Nephron (organoid): ENCODE results near the gene TWF2.
"Not testable (repeated sequence)": the region's sequence is repeated elsewhere in the genome, so short reads cannot be mapped to it uniquely, and the experiment has no call there.

ENCODE experiments used
- H3K27ac Mint-ChIP-seq, 3 experiments: 2 replicates each; pipeline ENCODE4 v1.8.0; 2020; ENCODE audit warnings: mixed read lengths in 3 of 3, mild to moderate bottlenecking in 2 of 3, moderate library complexity in 1 of 3
- H3K27me3 Mint-ChIP-seq: 2 replicates; pipeline ENCODE4 v1.8.0; 2021; ENCODE audit warnings: low read depth, mild to moderate bottlenecking, moderate library complexity, mixed read lengths
- H3K36me3 Mint-ChIP-seq: 2 replicates; pipeline ENCODE4 v1.8.0; 2020; ENCODE audit warnings: low read depth, mixed read lengths
- H3K4me1 Mint-ChIP-seq: 2 replicates; pipeline ENCODE4 v1.8.0; 2020; ENCODE audit warnings: mixed read lengths
- H3K4me3 Mint-ChIP-seq, 3 experiments: 2 replicates each; pipeline ENCODE4 v1.8.0; 2020; ENCODE audit warnings: mild to moderate bottlenecking in 3 of 3, mixed read lengths in 3 of 3, moderate library complexity in 2 of 3
- H3K9me3 Mint-ChIP-seq: 2 replicates; pipeline ENCODE4 v1.8.0; 2020; ENCODE audit warnings: mixed read lengths
- TF ChIP-seq, protein P1 (sequence below), 3 experiments: fragments of 200-600 bp; sonication (generic); IDR thresholded peaks; one replicate each; pipeline ENCODE4 v1.5.0; 2021; ENCODE audit warnings: antibody characterized with exemption in 3 of 3; ENCODE audit not compliant: unreplicated experiment in 3 of 3

The TWF2 gene

DNA sequence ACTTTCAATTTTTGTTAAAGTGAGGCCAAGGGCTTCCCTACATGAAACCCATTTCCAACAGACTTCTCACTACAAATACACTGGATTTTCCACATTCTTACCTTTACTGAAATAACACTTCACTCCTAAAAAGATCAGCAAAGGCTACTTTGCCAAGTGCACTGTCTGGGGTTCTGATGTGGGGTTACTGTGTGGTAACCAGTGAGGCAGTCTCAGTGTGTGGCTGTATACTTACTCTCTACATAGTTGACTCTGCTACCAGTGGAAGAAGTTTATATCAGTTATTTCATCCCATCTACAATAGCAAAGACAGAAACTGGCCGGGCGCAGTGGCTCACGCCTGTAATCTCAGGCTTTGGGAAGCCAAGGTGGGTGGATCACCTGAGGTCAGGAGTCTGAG lies 33.9 kb upstream of the TWF2 start:
- no peak overlapping the region for H3K4me3 Mint-ChIP-seq
- H3K27ac Mint-ChIP-seq, result no peak overlapping the region
- no peaks in the 10 kb centered on the region for H3K9me3 Mint-ChIP-seq
- no peaks in the 10 kb centered on the region for H3K27me3 Mint-ChIP-seq
- TF ChIP-seq, protein P1, sequence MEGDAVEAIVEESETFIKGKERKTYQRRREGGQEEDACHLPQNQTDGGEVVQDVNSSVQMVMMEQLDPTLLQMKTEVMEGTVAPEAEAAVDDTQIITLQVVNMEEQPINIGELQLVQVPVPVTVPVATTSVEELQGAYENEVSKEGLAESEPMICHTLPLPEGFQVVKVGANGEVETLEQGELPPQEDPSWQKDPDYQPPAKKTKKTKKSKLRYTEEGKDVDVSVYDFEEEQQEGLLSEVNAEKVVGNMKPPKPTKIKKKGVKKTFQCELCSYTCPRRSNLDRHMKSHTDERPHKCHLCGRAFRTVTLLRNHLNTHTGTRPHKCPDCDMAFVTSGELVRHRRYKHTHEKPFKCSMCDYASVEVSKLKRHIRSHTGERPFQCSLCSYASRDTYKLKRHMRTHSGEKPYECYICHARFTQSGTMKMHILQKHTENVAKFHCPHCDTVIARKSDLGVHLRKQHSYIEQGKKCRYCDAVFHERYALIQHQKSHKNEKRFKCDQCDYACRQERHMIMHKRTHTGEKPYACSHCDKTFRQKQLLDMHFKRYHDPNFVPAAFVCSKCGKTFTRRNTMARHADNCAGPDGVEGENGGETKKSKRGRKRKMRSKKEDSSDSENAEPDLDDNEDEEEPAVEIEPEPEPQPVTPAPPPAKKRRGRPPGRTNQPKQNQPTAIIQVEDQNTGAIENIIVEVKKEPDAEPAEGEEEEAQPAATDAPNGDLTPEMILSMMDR (IDR thresholded peaks at IDR 0.05; ENCODE audit: unreplicated experiment in 3 of 3), result no peak
- peaks cover 34% of the 10 kb centered on the region for H3K4me1 Mint-ChIP-seq
- H3K36me3 Mint-ChIP-seq, result peaks cover 56% of the 10 kb centered on the region

DNA sequence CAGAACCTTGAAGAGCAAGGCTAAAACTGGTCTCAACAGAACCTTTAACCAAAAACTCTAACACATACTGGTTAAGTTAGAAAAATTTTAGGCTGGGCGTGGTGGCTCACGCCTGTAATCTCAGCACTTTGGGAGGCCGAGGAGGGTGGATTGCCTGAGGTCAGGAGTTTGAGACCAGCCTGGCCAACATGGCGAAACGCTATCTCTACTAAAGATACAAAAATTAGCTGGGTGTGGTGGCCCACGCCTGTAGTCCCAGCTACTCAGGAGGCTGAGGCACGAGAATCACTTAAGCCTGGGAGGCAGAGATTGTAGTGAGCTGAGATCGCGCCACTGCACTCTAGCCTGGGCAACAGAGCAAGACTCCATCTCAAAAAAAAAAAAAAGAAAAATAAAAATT lies 33.2 kb upstream of the TWF2 start:
- H3K4me3 Mint-ChIP-seq, H3K9me3 Mint-ChIP-seq, H3K27me3 Mint-ChIP-seq, H3K27ac Mint-ChIP-seq: not testable (repeated sequence)
- Mint-ChIP-seq H3K36me3 (peaks cover 63% of the 10 kb centered on the region), H3K4me1 (peaks cover 34% of the 10 kb centered on the region)

DNA sequence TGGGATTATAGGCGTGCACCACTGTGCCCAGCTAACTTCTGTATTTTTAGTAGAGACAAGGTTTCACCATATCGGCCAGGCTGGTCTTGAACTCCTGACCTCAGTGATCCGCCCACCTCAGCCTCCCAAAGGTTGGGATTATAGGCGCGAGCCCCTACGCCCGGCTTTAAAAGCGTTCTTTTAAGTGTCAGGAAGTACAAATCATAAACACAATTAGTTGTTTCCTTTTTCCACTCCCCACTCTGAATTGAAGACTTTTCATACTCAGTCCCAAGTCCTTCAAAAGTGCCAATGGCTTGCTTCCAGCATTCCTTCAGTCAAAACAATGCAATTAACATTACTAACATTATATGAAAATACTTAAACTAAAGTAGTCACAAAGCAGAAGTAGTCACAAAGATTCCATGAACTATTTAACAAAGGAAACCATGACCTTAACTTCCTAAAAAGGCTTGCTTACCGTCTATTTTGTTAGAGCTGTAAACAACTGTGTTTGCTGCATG lies 31.3 kb upstream of the TWF2 start:
- Mint-ChIP-seq H3K9me3 (no peaks in the 10 kb centered on the region), H3K4me1 (peaks cover 26% of the 10 kb centered on the region), H3K27ac (peak overlapping the region; percentile 23 to 60 (median 35)), H3K36me3 (peaks cover 72% of the 10 kb centered on the region), H3K27me3 (no peaks in the 10 kb centered on the region), H3K4me3 (no peak overlapping the region)
- TF ChIP-seq, protein P1 (IDR thresholded peaks at IDR 0.05; ENCODE audit: unreplicated experiment in 3 of 3), result no peak

DNA sequence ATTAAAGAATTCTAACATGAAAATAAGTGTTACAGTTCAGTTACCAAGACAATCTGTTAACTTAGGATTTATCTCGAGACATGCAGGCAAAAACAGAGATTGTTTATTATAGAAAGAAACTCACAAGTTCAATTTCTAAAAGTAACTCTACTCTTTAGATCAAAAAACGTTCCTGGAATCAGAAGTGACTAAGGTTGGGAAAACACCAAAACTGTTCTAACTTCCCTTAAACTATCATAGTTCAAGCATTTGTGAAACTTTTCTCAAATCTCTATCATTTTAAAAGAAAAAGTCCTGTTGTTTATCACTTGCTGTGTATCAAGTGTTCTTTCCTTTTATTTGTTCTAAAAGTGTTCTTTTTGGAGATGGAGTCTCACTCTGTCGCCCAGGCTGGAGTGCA lies 30.8 kb upstream of the TWF2 start:
- no peak overlapping the region for H3K27ac Mint-ChIP-seq
- no peaks in the 10 kb centered on the region for H3K9me3 Mint-ChIP-seq
- H3K4me1 Mint-ChIP-seq, result peaks cover 23% of the 10 kb centered on the region

DNA sequence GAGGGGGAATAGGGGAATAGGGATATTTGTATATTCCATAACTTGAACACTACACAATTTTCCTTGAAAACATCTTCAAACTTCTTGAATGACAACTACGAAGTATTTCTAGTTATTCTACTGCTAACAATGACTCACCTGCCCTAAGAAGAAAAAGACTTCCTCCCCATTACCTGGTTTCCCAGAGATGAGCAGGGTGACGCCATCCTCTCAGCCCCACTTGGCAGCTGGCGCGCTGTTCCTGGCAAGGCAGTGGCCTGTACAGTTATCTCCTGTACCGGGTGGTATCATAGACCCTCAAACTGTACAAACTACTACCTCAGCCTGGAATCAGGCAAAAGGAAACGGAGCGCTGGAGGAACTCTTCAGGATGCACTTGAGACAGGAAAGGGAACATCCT lies 29.1 kb upstream of the TWF2 start:
- Mint-ChIP-seq H3K4me1 (peaks cover 17% of the 10 kb centered on the region), H3K27me3 (no peaks in the 10 kb centered on the region), H3K27ac (no peak overlapping the region), H3K4me3 (no peak overlapping the region), H3K9me3 (no peaks in the 10 kb centered on the region), H3K36me3 (peaks cover 75% of the 10 kb centered on the region)
- TF ChIP-seq, protein P1 (IDR thresholded peaks at IDR 0.05; ENCODE audit: unreplicated experiment in 3 of 3), result no peak

More for the DNA sequence above, 30.8 kb upstream of the TWF2 start:
- Mint-ChIP-seq H3K4me3 (no peak overlapping the region), H3K27me3 (no peaks in the 10 kb centered on the region), H3K36me3 (peaks cover 74% of the 10 kb centered on the region)
- TF ChIP-seq, protein P1 (IDR thresholded peaks at IDR 0.05; ENCODE audit: unreplicated experiment in 3 of 3), result no peak

DNA sequence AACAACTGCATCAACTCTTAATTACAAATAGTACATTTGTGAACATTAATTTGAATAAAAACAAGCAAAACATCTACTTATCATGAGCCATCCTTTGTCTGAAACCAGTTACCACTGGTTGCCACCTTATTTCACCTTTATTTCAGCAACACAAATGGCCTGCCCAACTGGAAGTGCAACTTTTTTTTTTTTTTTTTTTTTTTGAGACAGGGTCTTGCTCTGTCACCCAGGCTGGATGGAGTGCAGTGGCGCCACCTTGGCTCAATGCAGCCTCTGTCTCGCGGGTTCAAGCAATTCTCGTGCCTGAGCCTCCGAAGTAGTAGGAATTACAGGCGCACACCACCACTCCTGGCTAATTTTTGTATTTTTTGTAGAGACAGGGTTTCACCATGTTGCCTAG lies 26.4 kb upstream of the TWF2 start:
- H3K9me3 Mint-ChIP-seq, result no peaks in the 10 kb centered on the region
- H3K4me3 Mint-ChIP-seq, result no peak overlapping the region
- TF ChIP-seq, protein P1 (IDR thresholded peaks at IDR 0.05; ENCODE audit: unreplicated experiment in 3 of 3), result no peak
- peaks cover 79% of the 10 kb centered on the region for H3K36me3 Mint-ChIP-seq
- peaks cover 1% of the 10 kb centered on the region for H3K4me1 Mint-ChIP-seq
- no peak overlapping the region for H3K27ac Mint-ChIP-seq
- H3K27me3 Mint-ChIP-seq, result no peaks in the 10 kb centered on the region
